ENCODE data around the gene ORC6. TPM values are rescaled to one million over a fixed set of nuclear protein-coding genes. Genes with fewer than 3 reads are reported as not detected.

Gene ORC6
- total and polyA plus RNA-seq, 2 donors (not counting 1 experiment from before 2014, with no cell fraction given): 5.0 to 9.5 TPM

- TF ChIP-seq, protein P1, sequence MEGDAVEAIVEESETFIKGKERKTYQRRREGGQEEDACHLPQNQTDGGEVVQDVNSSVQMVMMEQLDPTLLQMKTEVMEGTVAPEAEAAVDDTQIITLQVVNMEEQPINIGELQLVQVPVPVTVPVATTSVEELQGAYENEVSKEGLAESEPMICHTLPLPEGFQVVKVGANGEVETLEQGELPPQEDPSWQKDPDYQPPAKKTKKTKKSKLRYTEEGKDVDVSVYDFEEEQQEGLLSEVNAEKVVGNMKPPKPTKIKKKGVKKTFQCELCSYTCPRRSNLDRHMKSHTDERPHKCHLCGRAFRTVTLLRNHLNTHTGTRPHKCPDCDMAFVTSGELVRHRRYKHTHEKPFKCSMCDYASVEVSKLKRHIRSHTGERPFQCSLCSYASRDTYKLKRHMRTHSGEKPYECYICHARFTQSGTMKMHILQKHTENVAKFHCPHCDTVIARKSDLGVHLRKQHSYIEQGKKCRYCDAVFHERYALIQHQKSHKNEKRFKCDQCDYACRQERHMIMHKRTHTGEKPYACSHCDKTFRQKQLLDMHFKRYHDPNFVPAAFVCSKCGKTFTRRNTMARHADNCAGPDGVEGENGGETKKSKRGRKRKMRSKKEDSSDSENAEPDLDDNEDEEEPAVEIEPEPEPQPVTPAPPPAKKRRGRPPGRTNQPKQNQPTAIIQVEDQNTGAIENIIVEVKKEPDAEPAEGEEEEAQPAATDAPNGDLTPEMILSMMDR (conservative IDR thresholded peaks at IDR 0.05 in 1 of 2, IDR thresholded peaks at IDR 0.05 in 1 of 2; ENCODE audit: low read depth in 1 of 2, low read length in 2 of 2): no peak
- TF ChIP-seq EZH2 (IDR thresholded peaks at IDR 0.05; ENCODE audit: low read length, missing control alignments): no peak
- Histone ChIP-seq H3K79me2 (ENCODE audit: control insufficient read depth, insufficient read depth, low read length) (peaks cover 68% of the 10 kb centered on the region), H3K4me1 (ENCODE audit: control insufficient read depth, extremely low read depth, insufficient read depth, low read length) (no peaks in the 10 kb centered on the region), H4K20me1 (ENCODE audit: control insufficient read depth, extremely low read depth, insufficient read depth, low read length) (peaks cover 1% of the 10 kb centered on the region), H3K4me3 (replicated peaks in 1 of 4; ENCODE audit: control extremely low read depth in 1 of 4, insufficient read depth in 1 of 4, low read depth in 3 of 4, low read length in 4 of 4) (peak within 1 kb of the TSS; percentile 77 to 98 (median 94)), H3K36me3 (ENCODE audit: control insufficient read depth, insufficient read depth, low read length) (no peaks in the 10 kb centered on the region), H2AFZ (ENCODE audit: low read length) (peak within 1 kb of the TSS; percentile 100), H3K9me3 (ENCODE audit: control insufficient read depth, insufficient read depth, low read depth, low read length) (no peaks in the 10 kb centered on the region), H3K27ac (ENCODE audit: insufficient read depth, low read length) (peak within 1 kb of the TSS; percentile 99), H3K9ac (ENCODE audit: insufficient read depth, low read length) (peak within 1 kb of the TSS; percentile 98), H3K27me3 (ENCODE audit: control insufficient read depth, insufficient read depth, low read length) (no peaks in the 10 kb centered on the region), H3K4me2 (ENCODE audit: extremely low read depth, insufficient read depth, low read length) (peak within 1 kb of the TSS; percentile 98)
- peak; percentile 98 to 99 for DNase-seq (ENCODE audit: low read depth in 2 of 2)
Observed at GRCh38 chr16:46688654-46689364, 650 bp upstream of the ORC6 start, which contains the start of gene VPS35. Gene VPS35, minus strand, starts transcription at chr16:46689178. Its CDS starts 45 bp downstream, at chr16:46689133.

DNA sequence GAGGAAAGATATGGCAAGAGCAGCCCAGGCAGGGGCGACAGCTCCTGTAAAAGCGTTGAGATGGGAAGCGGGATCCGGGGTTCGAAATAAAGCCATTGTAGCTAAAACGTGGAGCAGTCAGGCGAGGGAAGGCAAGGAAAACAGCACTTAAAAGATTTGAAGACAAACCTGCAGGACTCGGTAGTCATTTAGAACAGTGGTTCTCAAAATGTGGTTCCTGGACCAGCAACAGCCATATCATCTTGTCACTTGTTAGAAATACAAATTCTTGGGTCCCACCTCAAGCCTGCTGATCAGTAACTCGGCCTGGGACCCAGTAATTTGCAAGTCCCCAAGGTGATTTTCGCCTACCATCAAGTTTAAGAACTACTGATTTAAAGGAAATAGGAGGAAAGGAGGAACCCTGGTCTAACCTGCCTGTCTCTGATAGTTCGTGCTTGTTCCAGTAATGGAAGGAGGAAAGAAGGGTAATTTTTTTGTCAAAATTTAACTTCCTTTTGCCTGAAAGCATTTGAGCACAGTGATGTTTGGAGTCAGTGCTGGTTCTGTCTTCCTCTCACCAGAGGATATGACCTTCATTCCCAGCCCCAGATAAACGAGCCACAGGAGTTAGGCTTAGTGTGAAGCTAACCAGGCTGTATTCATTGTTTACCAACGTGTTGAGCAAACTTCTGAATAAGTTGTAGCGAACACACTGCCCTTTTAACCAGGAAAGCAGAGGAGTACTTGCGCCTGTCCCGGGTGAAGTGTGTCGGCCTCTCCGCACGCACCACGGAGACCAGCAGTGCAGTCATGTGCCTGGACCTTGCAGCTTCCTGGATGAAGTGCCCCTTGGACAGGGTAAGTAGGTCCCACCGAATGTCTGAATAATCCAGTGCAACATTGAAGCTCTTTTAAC lies 1.1 kb downstream of the ORC6 start:
- no peaks in the 10 kb centered on the region for H3K4me1 ChIP-seq (ENCODE audit: control insufficient read depth, extremely low read depth, insufficient read depth, low read length)
- H3K9ac ChIP-seq (ENCODE audit: insufficient read depth, low read length): peak overlapping the region; percentile 98
- peak overlapping the region; percentile 77 to 97 (median 94) for H3K4me3 ChIP-seq (replicated peaks in 1 of 4; ENCODE audit: control extremely low read depth in 1 of 4, insufficient read depth in 1 of 4, low read depth in 3 of 4, low read length in 4 of 4)
- H2AFZ ChIP-seq (ENCODE audit: low read length): peak overlapping the region; percentile 84
- DNase-seq (ENCODE audit: low read depth in 2 of 2): peak; percentile 39 to 52
- no peaks in the 10 kb centered on the region for H3K27me3 ChIP-seq (ENCODE audit: control insufficient read depth, insufficient read depth, low read length)
- no peaks in the 10 kb centered on the region for H3K36me3 ChIP-seq (ENCODE audit: control insufficient read depth, insufficient read depth, low read length)
- peaks cover 1% of the 10 kb centered on the region for H4K20me1 ChIP-seq (ENCODE audit: control insufficient read depth, extremely low read depth, insufficient read depth, low read length)
- peak overlapping the region; percentile 98 for H3K4me2 ChIP-seq (ENCODE audit: extremely low read depth, insufficient read depth, low read length)
- peak overlapping the region; percentile 99 for H3K27ac ChIP-seq (ENCODE audit: insufficient read depth, low read length)
- TF ChIP-seq, protein P1 (conservative IDR thresholded peaks at IDR 0.05 in 1 of 2, IDR thresholded peaks at IDR 0.05 in 1 of 2; ENCODE audit: low read depth in 1 of 2, low read length in 2 of 2): no peak
- no peak for TF ChIP-seq EZH2 (IDR thresholded peaks at IDR 0.05; ENCODE audit: low read length, missing control alignments)
- H3K79me2 ChIP-seq (ENCODE audit: control insufficient read depth, insufficient read depth, low read length): peaks cover 51% of the 10 kb centered on the region
- no peaks in the 10 kb centered on the region for H3K9me3 ChIP-seq (ENCODE audit: control insufficient read depth, insufficient read depth, low read depth, low read length)

DNA sequence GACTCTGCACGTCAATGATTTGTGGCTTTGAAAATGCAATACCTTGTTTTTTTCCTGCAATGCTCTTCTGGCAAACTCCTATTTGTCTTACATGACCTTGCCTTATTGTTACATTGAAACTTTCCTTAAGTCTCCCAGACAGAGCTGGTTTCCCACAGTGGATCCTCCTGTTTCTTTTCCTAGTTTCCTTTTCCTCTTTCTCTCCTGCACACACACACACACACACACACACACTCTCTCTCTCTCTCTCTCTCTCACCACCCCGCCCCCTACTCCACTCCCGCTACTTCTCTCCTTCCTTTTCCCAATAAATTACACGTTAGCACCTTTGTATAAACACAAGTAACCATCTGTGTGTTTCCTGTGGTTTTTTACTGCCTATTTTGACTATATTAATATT lies 2.3 kb downstream of the ORC6 start:
- TF ChIP-seq, protein P1 (conservative IDR thresholded peaks at IDR 0.05 in 1 of 2, IDR thresholded peaks at IDR 0.05 in 1 of 2; ENCODE audit: low read depth in 1 of 2, low read length in 2 of 2): no peak
- no peak for TF ChIP-seq EZH2 (IDR thresholded peaks at IDR 0.05; ENCODE audit: low read length, missing control alignments)
- Histone ChIP-seq H3K9me3 (ENCODE audit: control insufficient read depth, insufficient read depth, low read depth, low read length) (no peaks in the 10 kb centered on the region), H3K9ac (ENCODE audit: insufficient read depth, low read length) (no peak overlapping the region), H3K4me2 (ENCODE audit: extremely low read depth, insufficient read depth, low read length) (peak overlapping the region; percentile 98), H3K27ac (ENCODE audit: insufficient read depth, low read length) (no peak overlapping the region), H3K79me2 (ENCODE audit: control insufficient read depth, insufficient read depth, low read length) (peaks cover 39% of the 10 kb centered on the region), H3K36me3 (ENCODE audit: control insufficient read depth, insufficient read depth, low read length) (peaks cover 1% of the 10 kb centered on the region), H3K27me3 (ENCODE audit: control insufficient read depth, insufficient read depth, low read length) (no peaks in the 10 kb centered on the region), H2AFZ (ENCODE audit: low read length) (no peak overlapping the region), H3K4me3 (replicated peaks in 1 of 4; ENCODE audit: control extremely low read depth in 1 of 4, insufficient read depth in 1 of 4, low read depth in 3 of 4, low read length in 4 of 4) (peak overlapping the region in 1 of 4 experiments; percentile 91), H4K20me1 (ENCODE audit: control insufficient read depth, extremely low read depth, insufficient read depth, low read length) (no peaks in the 10 kb centered on the region), H3K4me1 (ENCODE audit: control insufficient read depth, extremely low read depth, insufficient read depth, low read length) (no peaks in the 10 kb centered on the region)
- DNase-seq (ENCODE audit: low read depth in 2 of 2): peak; percentile 14 to 67

Measured in fibroblast of lung (primary cell).